ENCODE measurements around the gene DDC. TPM values are rescaled to one million over a fixed set of nuclear protein-coding genes. Genes with fewer than 3 reads are reported as not detected.

The DDC gene
- total and polyA plus RNA-seq, 5 donors = 0.41 to 0.50 TPM; not detected in 3

DNA sequence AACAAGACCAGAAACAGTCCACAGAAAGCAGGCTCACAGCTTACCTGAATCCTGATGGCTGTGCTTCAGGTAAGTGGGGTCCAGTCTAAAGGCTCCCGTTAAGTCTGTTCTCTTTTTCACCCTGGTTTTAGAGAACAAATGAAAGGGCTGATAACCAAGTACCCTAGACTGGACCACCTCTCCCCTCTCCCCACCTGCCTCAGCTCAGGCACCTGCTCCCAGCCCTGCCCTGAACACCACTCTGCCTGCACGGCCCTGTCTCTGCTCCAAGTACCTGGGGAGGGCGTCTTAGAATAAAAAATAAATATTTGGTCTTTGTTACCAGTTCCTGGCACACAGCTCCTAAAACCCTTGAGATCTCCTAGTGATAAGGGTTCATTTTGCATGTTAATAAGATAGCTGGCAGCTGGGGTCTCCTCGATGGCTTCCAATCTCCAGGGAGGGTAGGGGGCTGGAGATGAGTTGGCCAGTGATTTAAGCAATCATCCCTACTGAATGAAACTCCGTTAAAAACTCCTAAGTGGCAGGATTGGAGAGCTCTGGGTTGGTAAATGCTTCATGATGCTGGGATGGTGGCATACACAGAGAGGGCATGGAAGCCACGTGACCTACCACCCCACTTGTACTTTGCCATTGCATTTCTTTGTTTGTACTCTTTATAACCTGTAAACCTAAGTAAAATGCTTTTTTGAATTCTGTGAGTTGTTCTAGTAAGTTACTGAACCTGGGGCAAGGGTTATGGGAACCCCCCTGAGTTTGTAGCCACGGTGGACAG, 85.3 kb downstream of the DDC start:
- no peak overlapping the region for H3K27ac ChIP-seq (ENCODE audit: low read length)
- ATAC-seq (no peak), DNase-seq (no peak)
- intact Hi-C loops (cut with DNase I) = loop anchor here in 2 of 4 donors (10.0 kb wide), 3 partner anchors 125 to 665 kb away; no protein-coding TSS in a partner anchor
- H3K4me1 ChIP-seq (ENCODE audit: control insufficient read depth, insufficient read depth, low read length) = no peaks in the 10 kb centered on the region
- no peaks in the 10 kb centered on the region for H3K27me3 ChIP-seq (ENCODE audit: control insufficient read depth, insufficient read depth)
- no peaks in the 10 kb centered on the region for H3K9me3 ChIP-seq (ENCODE audit: control insufficient read depth, low read length)
- 82% methylated on average over 7 of the region's 7 CpGs for WGBS
- H3K4me3 ChIP-seq (ENCODE audit: low read length) = no peak overlapping the region

DNA sequence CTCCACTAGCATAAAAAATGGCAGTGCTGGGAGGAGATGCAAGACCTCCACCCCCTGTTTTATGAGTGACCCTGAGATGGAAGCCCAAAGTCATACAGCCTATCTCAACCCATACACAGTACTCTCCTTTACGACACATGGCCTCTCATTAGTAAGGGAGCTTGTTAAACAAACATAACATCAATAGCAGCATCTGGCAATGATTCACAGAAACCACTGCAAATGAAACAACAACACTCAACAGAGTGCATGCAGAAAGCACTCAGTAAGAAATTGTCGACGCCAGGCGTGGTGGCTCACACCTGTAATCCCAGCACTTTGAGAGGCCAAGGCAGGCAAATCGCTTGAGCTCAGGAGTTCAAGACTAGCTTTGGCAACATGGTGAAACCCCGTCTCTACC, 87.6 kb downstream of the DDC start:
- WGBS = 73% methylated on average over 6 of the region's 6 CpGs

DNA sequence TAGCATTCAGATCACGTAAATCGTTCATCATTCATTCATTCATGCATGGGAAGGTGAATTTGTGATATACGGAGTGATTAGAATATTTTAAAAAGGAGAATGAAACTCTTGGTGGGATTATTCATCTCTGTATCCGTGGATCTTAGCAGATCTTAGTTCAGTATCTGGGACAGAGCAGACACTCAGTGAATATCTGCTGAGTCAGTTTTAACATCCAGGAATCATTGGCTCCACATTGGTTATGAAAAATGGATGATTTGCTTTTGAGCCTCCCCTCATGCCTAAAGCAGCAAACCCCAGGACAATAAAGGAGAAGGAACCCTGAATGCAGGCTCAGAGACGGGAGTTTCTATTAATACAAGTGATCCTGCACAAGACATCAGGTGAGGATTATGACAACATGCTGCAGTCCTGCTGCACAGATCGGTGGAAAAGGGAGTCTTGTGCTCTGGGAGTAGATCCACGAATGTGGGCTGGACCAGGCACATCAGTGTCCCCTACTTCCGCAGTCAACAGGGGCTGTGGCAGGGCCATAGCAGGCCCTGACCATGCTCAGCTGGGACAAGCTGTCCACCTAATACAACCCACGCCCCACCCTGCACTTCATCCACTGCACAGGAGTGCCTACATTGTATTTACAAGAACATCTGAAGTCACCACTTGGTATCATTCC, 88.1 kb downstream of the DDC start:
- ATAC-seq (no peak), DNase-seq (no peak)
- H3K27me3 ChIP-seq (ENCODE audit: control insufficient read depth, insufficient read depth) = no peaks in the 10 kb centered on the region
- 94% methylated on average over 9 of the region's 9 CpGs for WGBS
- no peak overlapping the region for H3K4me3 ChIP-seq (ENCODE audit: low read length)
- H3K9me3 ChIP-seq (ENCODE audit: control insufficient read depth, low read length) = no peaks in the 10 kb centered on the region
- H3K27ac ChIP-seq (ENCODE audit: low read length) = no peak overlapping the region
- no peaks in the 10 kb centered on the region for H3K4me1 ChIP-seq (ENCODE audit: control insufficient read depth, insufficient read depth, low read length)
- intact Hi-C loops (cut with DNase I) = loop anchor here in 2 of 4 donors (10.0 kb wide), 3 partner anchors 128 to 668 kb away; no protein-coding TSS in a partner anchor

More for the DNA sequence above, 87.6 kb downstream of the DDC start:
- Histone ChIP-seq H3K9me3 (ENCODE audit: control insufficient read depth, low read length) (no peaks in the 10 kb centered on the region), H3K27me3 (ENCODE audit: control insufficient read depth, insufficient read depth) (no peaks in the 10 kb centered on the region), H3K4me1 (ENCODE audit: control insufficient read depth, insufficient read depth, low read length) (no peaks in the 10 kb centered on the region), H3K4me3 (ENCODE audit: low read length) (no peak overlapping the region), H3K27ac (ENCODE audit: low read length) (no peak overlapping the region)
- intact Hi-C loops (cut with DNase I) = loop anchor here in 2 of 4 donors (10.0 kb wide), 3 partner anchors 127 to 667 kb away; no protein-coding TSS in a partner anchor
- no peak for DNase-seq
- no peak for ATAC-seq

DNA sequence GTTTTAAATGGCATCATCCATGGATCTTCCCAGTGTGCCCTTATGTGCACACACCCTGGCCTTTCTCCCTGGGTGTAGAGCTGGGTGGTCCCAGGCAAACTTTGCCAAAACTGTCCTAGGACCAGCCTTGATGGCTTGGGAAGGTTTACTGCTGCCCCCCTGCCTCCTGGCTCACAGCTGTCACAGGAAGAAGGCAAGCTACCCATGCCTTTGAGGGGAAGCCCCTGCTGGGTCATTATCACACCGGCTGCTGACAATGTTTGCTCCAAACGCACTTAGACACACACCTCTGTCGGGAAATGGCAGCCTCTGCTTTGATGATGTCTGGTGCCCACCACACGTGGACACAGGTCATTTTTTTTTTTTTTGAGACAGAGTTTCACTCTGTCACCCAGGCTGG, 89.9 kb downstream of the DDC start:
- DNase-seq (no peak), ATAC-seq (no peak)
- Histone ChIP-seq H3K4me1 (ENCODE audit: control insufficient read depth, insufficient read depth, low read length) (no peaks in the 10 kb centered on the region), H3K27ac (ENCODE audit: low read length) (no peak overlapping the region), H3K4me3 (ENCODE audit: low read length) (no peak overlapping the region), H3K9me3 (ENCODE audit: control insufficient read depth, low read length) (no peaks in the 10 kb centered on the region), H3K27me3 (ENCODE audit: control insufficient read depth, insufficient read depth) (no peaks in the 10 kb centered on the region)
- WGBS = 39% methylated on average over 4 of the region's 4 CpGs
- intact Hi-C loops (cut with DNase I) = loop anchor here in 2 of 4 donors (10.0 kb wide), 3 partner anchors 129 to 669 kb away; no protein-coding TSS in a partner anchor

- intact Hi-C loops (cut with DNase I) = loop anchor here in 2 of 4 donors (10.0 kb wide), 3 partner anchors 130 to 670 kb away; no protein-coding TSS in a partner anchor
- no peaks in the 10 kb centered on the region for H3K9me3 ChIP-seq (ENCODE audit: control insufficient read depth, low read length)
- no peaks in the 10 kb centered on the region for H3K4me1 ChIP-seq (ENCODE audit: control insufficient read depth, insufficient read depth, low read length)
- 67% methylated on average over 8 of the region's 8 CpGs for WGBS
- H3K27me3 ChIP-seq (ENCODE audit: control insufficient read depth, insufficient read depth) = no peaks in the 10 kb centered on the region
- DNase-seq = no peak
- H3K27ac ChIP-seq (ENCODE audit: low read length) = no peak overlapping the region
- no peak for ATAC-seq
- H3K4me3 ChIP-seq (ENCODE audit: low read length) = no peak overlapping the region
Observed at GRCh38 chr7:50474382-50475160, 90.6 kb downstream of the DDC start.

DNA sequence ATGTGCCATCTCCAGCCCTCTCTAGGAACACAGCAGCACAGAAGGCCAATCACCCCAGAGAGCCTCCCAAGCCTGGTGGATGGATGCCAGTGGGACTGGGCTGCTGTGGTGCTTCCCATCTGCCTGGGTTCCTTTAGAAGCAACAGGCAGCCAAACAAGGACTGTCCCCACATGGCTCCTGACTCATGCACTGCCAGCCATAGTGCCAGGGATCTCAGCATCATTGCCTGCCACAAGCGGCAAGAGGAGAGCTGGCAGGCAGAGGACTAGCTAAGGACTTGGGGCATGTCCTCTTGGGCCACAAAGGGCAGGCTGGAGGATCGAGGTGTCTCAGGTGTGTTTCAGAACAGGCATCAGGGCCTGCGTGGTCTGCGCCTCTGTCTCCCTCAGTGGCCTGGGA, 91.7 kb downstream of the DDC start:
- intact Hi-C loops (cut with DNase I) = loop anchor here in 2 of 4 donors (10.0 kb wide), 3 partner anchors 131 to 671 kb away; no protein-coding TSS in a partner anchor
- Histone ChIP-seq H3K27me3 (ENCODE audit: control insufficient read depth, insufficient read depth) (no peaks in the 10 kb centered on the region), H3K27ac (ENCODE audit: low read length) (no peak overlapping the region), H3K9me3 (ENCODE audit: control insufficient read depth, low read length) (no peaks in the 10 kb centered on the region), H3K4me1 (ENCODE audit: control insufficient read depth, insufficient read depth, low read length) (no peaks in the 10 kb centered on the region), H3K4me3 (ENCODE audit: low read length) (no peak overlapping the region)
- WGBS = 95% methylated on average over 4 of the region's 4 CpGs
- DNase-seq (no peak), ATAC-seq (no peak)

DNA sequence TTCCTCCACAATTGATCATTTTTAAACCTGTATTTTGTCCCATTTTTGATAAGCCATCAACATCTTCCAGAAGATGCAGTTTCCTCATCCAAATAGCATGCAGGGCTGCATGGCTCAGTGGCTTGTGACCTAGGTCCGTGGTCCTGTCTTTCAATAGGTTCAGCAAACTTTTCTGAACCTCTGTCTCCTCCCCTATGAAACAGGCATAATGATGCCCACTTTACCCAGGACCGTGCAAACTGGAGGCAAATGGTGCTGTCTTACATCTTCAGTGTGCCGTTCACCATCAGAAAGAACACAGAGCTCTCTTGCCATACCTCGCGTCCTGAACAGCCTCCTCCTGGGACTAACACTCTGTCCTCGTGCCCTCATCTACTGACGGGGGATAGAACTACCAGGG, 92.8 kb downstream of the DDC start:
- DNase-seq = no peak
- H3K4me3 ChIP-seq (ENCODE audit: low read length) = no peak overlapping the region
- no peak for ATAC-seq
- intact Hi-C loops (cut with DNase I) = loop anchor here in 2 of 4 donors (10.0 kb wide), 3 partner anchors 132 to 672 kb away; no protein-coding TSS in a partner anchor
- H3K27me3 ChIP-seq (ENCODE audit: control insufficient read depth, insufficient read depth) = no peaks in the 10 kb centered on the region
- WGBS = 91% methylated on average over 7 of the region's 7 CpGs
- H3K4me1 ChIP-seq (ENCODE audit: control insufficient read depth, insufficient read depth, low read length) = no peaks in the 10 kb centered on the region
- no peak overlapping the region for H3K27ac ChIP-seq (ENCODE audit: low read length)
- no peaks in the 10 kb centered on the region for H3K9me3 ChIP-seq (ENCODE audit: control insufficient read depth, low read length)

GRCh38 chr7:50471970-50472369, 93.2 kb downstream of the DDC start:
- no peaks in the 10 kb centered on the region for H3K4me1 ChIP-seq (ENCODE audit: control insufficient read depth, insufficient read depth, low read length)
- WGBS = 86% methylated on average over 5 of the region's 5 CpGs
- intact Hi-C loops (cut with DNase I) = loop anchor here in 2 of 4 donors (10.0 kb wide), 3 partner anchors 133 to 673 kb away; no protein-coding TSS in a partner anchor
- DNase-seq (no peak), ATAC-seq (no peak)
- no peaks in the 10 kb centered on the region for H3K27me3 ChIP-seq (ENCODE audit: control insufficient read depth, insufficient read depth)
- no peak overlapping the region for H3K27ac ChIP-seq (ENCODE audit: low read length)
- no peaks in the 10 kb centered on the region for H3K9me3 ChIP-seq (ENCODE audit: control insufficient read depth, low read length)
- no peak overlapping the region for H3K4me3 ChIP-seq (ENCODE audit: low read length)

DNA sequence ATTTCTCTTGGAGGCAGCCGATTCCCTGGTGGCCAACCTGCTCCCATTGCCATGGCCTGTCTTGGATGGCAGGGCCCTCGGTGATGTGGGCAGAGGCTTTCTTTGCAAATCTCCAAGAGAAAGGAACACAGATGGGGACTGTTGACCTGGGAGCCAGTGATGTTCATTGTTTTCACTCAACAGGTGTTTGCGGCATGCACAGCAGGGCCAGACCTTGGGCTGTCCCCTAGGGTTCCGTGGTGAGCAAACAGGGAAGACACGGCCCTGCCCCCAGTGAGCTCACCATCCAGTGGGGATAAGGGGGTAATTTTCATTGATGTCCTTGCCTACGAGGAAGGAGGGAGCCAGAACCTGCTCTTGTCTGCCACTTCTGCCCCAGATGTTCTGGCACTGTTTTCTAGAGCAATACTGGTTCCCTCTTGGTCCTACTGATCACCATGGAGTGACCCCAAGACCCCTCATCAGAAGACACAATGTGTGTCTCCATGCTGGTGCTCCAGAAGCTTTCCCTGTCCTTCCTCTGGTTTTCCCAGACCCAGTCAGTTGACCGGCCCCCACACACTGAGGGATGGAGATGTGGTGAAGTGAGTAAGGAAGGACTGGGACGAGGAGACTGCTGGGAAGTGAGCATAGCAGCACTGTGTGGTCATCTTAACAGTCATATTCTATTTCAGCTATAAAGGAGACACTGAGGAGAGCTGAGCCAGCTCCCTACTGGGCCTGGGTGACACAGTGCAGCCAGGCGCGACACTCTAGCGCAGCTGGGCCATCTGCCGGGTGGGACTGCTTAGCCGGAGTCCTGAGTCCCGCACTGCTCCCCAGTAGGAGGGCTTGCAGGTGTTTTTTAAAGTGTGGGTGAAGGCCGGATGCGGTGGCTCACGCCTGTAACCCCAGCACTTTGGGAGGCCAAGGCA, 94.7 kb downstream of the DDC start:
- DNase-seq (no peak), ATAC-seq (no peak)
- 94% methylated on average over 17 of the region's 17 CpGs for WGBS
- no peaks in the 10 kb centered on the region for H3K9me3 ChIP-seq (ENCODE audit: control insufficient read depth, low read length)
- no peak overlapping the region for H3K4me3 ChIP-seq (ENCODE audit: low read length)
- intact Hi-C loops (cut with DNase I) = loop anchor here in 2 of 4 donors (10.0 kb wide), 3 partner anchors 134 to 674 kb away; no protein-coding TSS in a partner anchor
- no peaks in the 10 kb centered on the region for H3K27me3 ChIP-seq (ENCODE audit: control insufficient read depth, insufficient read depth)
- H3K4me1 ChIP-seq (ENCODE audit: control insufficient read depth, insufficient read depth, low read length) = no peaks in the 10 kb centered on the region
- H3K27ac ChIP-seq (ENCODE audit: low read length) = no peak overlapping the region

- Histone ChIP-seq H3K9me3 (ENCODE audit: control insufficient read depth, low read length) (no peaks in the 10 kb centered on the region), H3K4me1 (ENCODE audit: control insufficient read depth, insufficient read depth, low read length) (no peaks in the 10 kb centered on the region), H3K4me3 (ENCODE audit: low read length) (no peak overlapping the region), H3K27me3 (ENCODE audit: control insufficient read depth, insufficient read depth) (no peaks in the 10 kb centered on the region), H3K27ac (ENCODE audit: low read length) (no peak overlapping the region)
- WGBS = 96% methylated on average over 4 of the region's 4 CpGs
- intact Hi-C loops (cut with DNase I) = loop anchor here (5.0 to 10.0 kb wide), 7 partner anchors 136 to 896 kb away; no protein-coding TSS in a partner anchor
- DNase-seq (no peak), ATAC-seq (no peak)
Observed at GRCh38 chr7:50469181-50469580, 96.0 kb downstream of the DDC start.
